ENCODE data around the gene GLE1. TPM values are rescaled to one million over a fixed set of nuclear protein-coding genes. Genes with fewer than 3 reads are reported as not detected.

GLE1 gene
- polyA plus RNA-seq, 1 experiment: 22.0 TPM

DNA sequence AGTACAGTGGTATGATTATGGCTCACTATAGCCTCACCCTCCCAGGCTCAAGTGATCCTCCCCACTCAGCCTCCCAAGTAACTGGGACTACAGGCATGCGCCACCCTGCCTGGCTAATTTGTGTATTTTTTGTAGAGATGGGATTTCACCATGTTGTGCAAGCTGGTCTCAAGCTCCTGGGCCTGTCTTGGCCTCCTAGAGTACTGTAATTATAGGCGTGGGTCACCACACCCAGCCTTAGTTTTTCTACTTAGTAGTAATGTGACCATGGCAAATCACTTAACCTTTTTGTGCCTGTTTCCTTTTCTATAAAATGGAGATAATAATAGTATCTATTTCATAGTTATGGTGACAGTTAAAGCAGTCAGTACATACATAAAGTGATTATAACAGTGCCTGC is 22.2 kb downstream of the GLE1 start:
- TF ChIP-seq, protein P1, sequence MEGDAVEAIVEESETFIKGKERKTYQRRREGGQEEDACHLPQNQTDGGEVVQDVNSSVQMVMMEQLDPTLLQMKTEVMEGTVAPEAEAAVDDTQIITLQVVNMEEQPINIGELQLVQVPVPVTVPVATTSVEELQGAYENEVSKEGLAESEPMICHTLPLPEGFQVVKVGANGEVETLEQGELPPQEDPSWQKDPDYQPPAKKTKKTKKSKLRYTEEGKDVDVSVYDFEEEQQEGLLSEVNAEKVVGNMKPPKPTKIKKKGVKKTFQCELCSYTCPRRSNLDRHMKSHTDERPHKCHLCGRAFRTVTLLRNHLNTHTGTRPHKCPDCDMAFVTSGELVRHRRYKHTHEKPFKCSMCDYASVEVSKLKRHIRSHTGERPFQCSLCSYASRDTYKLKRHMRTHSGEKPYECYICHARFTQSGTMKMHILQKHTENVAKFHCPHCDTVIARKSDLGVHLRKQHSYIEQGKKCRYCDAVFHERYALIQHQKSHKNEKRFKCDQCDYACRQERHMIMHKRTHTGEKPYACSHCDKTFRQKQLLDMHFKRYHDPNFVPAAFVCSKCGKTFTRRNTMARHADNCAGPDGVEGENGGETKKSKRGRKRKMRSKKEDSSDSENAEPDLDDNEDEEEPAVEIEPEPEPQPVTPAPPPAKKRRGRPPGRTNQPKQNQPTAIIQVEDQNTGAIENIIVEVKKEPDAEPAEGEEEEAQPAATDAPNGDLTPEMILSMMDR (IDR thresholded peaks at IDR 0.05; ENCODE audit: insufficient read depth, low read depth, low read length): no peak
- peaks cover 7% of the 10 kb centered on the region for H3K36me3 ChIP-seq (ENCODE audit: control insufficient read depth, insufficient read depth, low read length)
- ChIA-PET POLR2A (no interaction called here), CTCF (interaction anchor here (1.3 kb wide), 1 partner anchor 164 kb away, joined by 3 read pairs; no protein-coding TSS in a partner anchor)
- H3K27me3 ChIP-seq (ENCODE audit: control insufficient read depth, insufficient read depth, low read length): no peaks in the 10 kb centered on the region
- DNase-seq (ENCODE audit: low read depth): no peak
- H3K4me3 ChIP-seq (ENCODE audit: low read depth, low read length): no peak overlapping the region

DNA sequence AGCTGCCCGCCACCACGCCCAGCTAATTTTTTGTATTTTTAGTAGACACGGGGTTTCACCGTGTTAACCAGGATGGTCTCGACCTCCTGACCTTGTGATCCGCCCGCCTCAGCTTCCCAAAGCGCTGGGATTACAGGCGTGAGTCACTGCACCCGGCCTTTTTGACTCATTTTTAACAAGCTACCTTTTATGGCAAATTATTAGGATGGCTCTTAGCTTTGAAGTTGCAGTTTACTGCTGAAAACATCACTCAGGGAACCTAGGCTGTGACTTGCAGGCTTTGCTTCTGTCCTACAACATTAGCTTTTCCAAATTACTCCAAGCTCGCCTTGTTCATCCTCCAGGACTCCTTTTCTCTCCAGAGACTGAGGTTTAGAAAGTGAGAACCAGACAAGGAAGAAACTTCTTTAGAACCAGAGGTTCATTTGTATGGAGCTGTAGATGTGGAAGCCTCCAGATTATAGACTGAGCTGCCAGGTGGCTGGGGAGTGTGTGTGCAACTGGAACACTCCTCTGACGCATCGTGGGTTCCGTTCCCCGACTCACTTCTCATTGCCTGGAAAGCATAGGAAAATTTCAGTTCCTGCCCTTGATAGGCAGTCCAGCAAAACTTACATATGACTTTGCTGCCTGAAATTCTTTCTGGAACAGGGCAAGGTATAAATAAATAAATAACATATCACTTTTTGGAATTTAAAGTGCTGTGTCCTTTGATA is 24.1 kb downstream of the GLE1 start:
- Histone ChIP-seq H3K36me3 (ENCODE audit: control insufficient read depth, insufficient read depth, low read length) (peaks cover 6% of the 10 kb centered on the region), H3K27me3 (ENCODE audit: control insufficient read depth, insufficient read depth, low read length) (no peaks in the 10 kb centered on the region), H3K4me3 (ENCODE audit: low read depth, low read length) (no peak overlapping the region)
- TF ChIP-seq, protein P1 (IDR thresholded peaks at IDR 0.05; ENCODE audit: insufficient read depth, low read depth, low read length): no peak
- ChIA-PET CTCF (interaction anchor here (0.9 to 1.0 kb wide), 2 partner anchors 90 to 165 kb away, joined by 3 read pairs; no protein-coding TSS in a partner anchor), POLR2A (no interaction called here)
- DNase-seq (ENCODE audit: low read depth): no peak

GRCh38 chr9:128529191-128529590 is 24.7 kb downstream of the GLE1 start:
- POLR2A ChIA-PET: no interaction called here
- no peak for DNase-seq (ENCODE audit: low read depth)
- CTCF ChIA-PET: interaction anchor here (1.0 kb wide), 1 partner anchor 90 kb away, joined by 3 read pairs; no protein-coding TSS in a partner anchor

GRCh38 chr9:128532581-128532980 is 28.1 kb downstream of the GLE1 start:
- CTCF ChIA-PET: interaction anchor here (1.4 kb wide), 1 partner anchor 94 kb away, joined by 4 read pairs; no protein-coding TSS in a partner anchor
- Histone ChIP-seq H3K27me3 (ENCODE audit: control insufficient read depth, insufficient read depth, low read length) (no peaks in the 10 kb centered on the region), H3K36me3 (ENCODE audit: control insufficient read depth, insufficient read depth, low read length) (peaks cover 4% of the 10 kb centered on the region), H3K4me3 (ENCODE audit: low read depth, low read length) (no peak overlapping the region)
- POLR2A ChIA-PET: no interaction called here
- TF ChIP-seq, protein P1 (IDR thresholded peaks at IDR 0.05; ENCODE audit: insufficient read depth, low read depth, low read length): no peak
- DNase-seq (ENCODE audit: low read depth): no peak

More at GRCh38 chr9:128529191-128529590, 24.7 kb downstream of the GLE1 start:
- no peak overlapping the region for H3K4me3 ChIP-seq (ENCODE audit: low read depth, low read length)
- no peaks in the 10 kb centered on the region for H3K27me3 ChIP-seq (ENCODE audit: control insufficient read depth, insufficient read depth, low read length)
- H3K36me3 ChIP-seq (ENCODE audit: control insufficient read depth, insufficient read depth, low read length): peaks cover 5% of the 10 kb centered on the region
- TF ChIP-seq, protein P1 (IDR thresholded peaks at IDR 0.05; ENCODE audit: insufficient read depth, low read depth, low read length): no peak

DNA sequence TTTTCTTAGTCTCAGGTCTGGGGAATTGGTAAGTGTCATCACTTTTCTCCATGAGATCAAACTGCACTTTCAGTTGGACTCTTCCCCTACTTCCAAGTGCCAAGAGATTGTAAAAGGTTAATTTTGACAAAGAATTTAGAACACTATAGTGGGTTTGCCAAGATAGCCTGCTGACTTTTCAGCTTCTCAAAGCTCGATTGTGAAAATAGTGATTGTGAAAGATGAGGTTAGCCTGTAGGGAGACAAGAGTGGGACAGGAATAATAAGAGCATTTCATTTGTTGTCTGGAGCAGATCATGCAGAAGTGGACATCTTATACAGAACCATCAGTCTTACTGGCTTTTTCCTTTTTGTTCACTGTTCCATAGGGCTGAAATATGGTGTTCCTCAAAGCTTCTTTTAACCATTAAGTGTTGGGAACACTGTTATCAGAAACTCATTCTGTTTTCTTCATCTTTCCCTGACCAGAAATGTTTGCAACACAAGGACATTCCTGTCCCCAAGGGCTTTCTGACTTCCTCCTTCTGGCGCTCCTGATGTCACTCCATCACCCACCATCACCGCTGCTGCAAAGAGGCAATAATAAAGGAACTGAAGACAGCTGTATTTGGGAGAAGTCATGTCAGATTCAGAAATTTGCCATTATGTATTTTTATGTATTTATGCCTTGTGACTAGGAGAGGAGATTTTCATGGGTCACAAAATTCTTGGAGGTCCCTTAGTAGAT is 36.3 kb downstream of the GLE1 start:
- no peak for DNase-seq (ENCODE audit: low read depth)
- ChIA-PET CTCF (no interaction called here), POLR2A (no interaction called here)
- Histone ChIP-seq H3K4me3 (ENCODE audit: low read depth, low read length) (no peak overlapping the region), H3K36me3 (ENCODE audit: control insufficient read depth, insufficient read depth, low read length) (peaks cover 17% of the 10 kb centered on the region), H3K27me3 (ENCODE audit: control insufficient read depth, insufficient read depth, low read length) (no peaks in the 10 kb centered on the region)
- TF ChIP-seq, protein P1 (IDR thresholded peaks at IDR 0.05; ENCODE audit: insufficient read depth, low read depth, low read length): no peak
